HG03565 (cell line): Measurements from ENCODE around the gene KIF5A.

Source experiments
- ATAC-seq: cut with Tn5 transposase; IDR thresholded peaks from one replicate; pipeline ENCODE4 v1.9.1; 2021; ENCODE audit warnings: mild to moderate bottlenecking, moderate library complexity; ENCODE audit not compliant: unreplicated experiment

The KIF5A gene

DNA sequence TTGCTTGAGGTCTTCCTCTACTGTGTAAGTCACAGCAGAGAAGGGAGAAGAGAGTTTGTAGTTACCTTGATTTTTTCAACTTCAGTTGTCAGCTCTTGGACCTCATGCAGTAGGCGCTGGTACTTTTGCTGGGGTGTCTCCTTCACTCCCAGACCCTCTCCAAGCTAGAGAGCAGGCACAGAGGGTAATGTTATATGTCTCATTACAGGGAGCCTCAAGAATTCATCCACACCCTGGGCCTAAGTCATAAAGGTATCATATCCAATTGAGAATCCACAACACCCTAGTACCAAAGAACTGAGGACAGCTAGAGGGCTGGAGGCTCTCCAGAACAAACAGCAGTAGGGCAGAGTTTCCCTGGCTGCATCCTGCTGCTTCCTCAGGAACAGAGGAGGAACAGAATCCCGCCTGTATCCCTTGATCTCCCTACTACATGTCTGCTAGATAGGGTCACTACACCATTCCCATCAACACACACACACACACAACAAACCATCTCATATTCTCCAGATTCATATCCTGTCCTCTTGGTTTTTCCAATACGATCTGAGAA is 14.8 kb upstream of the KIF5A start:
- no peak for ATAC-seq

DNA sequence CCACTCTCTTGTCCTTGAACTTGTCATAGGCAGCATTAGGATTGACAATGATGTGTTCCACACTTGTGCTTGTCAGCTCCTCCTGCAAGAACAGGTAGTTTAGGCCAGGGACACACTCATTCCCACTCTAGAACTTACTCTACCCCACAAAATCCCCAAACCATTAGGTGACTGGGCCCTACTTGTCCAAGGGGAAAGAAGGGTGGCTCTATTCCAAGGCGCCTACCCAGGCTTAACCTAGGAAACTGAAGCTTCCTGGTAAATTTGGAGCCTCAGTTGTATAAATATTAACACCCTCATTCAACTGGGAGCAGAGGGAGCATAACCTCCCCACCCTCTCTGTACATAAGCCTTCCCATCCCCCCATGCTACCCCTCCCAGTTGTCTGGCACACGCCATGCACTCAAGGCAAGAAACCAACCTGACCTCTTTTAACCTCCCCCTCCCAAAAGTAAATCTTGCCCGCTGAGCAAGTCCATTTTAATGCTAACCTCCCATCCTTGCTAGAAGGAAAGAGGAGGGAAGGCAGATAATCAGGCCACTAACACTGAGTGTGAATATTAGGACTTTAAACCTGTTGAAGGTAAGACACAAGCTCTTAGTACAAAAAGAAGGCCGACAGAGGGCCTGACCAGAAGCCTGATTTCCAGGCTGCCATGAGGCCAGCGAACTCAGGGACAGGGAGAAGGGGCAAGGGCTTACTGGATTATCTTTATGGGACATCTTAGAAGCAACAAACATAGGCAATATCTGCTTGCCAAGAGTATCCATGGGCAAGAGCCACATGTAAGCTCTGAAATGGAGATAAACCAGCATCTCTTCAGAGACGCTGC is 13.9 kb upstream of the KIF5A start:
- ATAC-seq = no peak

DNA sequence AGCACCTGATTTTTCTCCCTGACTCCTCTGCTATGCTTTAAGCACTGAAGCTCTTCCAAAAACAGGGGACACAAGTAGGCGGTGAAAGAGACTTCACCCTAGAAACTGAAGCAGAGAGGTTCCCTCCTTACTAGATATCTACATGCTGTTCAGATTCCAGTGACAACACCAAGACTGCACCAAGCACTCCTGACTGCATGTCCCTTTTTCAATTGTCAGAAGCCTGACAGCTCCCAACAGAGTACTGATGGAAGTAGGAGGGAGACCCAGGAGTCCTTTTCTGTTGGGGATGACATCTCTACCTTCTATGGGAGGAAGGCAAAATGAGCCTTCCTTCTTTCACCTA is 13.3 kb upstream of the KIF5A start:
- ATAC-seq = no peak

DNA sequence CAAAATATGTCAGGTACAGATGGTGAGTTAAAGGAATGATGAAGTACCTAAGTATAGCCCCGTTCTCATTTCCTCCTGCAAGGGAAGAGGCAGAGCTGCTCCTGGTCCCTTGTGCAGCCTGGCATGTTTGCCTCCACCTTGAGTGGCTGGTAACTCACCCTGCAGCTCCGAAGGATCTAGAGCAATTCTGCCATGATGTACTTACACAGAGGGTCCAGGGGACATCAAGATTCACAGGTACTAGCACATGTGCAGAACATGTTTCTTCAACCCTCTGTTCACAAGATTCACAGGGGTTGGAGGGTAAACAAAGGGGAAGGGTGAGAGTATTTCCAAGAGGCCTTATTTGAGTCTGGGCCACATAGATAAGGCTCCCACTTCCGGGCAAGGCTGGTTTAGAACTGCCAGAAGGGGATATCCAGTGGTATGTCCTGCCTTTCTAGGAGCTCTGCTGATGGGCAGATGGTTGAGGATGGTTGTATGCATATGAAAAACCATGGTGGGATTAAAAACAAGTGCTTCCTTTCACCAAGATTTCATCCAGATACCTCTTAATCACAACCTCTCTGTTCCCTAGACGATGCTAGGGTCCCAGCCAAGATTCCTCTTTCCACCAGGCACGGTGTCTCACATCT is 10.6 kb upstream of the KIF5A start:
- no peak for ATAC-seq

DNA sequence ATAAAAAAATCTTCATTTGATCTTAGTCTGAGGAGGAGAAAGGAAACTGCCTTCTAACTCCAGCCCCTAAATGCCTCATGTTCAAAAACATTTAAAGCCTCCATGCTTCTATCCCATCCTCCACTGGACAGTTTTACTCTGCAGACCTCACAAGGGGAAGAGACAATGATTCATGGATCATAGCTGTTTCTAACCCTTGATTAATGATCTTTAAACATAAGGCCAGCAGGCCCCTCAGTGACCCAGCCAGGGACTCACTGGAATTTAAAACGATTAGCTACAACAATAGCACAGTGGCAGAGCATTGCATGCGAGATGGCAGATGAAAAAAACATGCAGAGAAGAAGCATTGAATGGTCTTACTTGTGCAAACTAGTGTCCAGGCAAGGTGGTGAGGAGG is 8.8 kb upstream of the KIF5A start:
- no peak for ATAC-seq

DNA sequence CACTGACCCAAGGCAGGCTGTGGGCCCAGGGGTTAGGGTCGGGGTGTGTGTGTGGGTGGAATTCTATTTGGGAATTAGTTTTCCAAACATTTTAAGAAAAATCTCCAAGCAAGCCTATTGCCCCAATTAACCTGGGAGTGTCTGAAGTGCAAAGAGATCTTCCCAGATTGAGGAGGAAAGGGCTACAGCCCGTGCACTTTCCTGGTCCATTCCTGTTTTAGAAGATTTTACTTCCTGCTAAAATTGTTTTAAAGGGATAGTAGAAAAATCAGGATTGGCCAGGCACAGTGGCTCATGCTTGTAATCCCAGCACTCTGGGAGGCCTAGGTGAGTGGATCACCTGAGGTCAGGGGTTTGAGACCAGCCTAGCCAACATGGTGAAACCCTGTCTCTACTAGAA is 8.1 kb upstream of the KIF5A start:
- no peak for ATAC-seq

DNA sequence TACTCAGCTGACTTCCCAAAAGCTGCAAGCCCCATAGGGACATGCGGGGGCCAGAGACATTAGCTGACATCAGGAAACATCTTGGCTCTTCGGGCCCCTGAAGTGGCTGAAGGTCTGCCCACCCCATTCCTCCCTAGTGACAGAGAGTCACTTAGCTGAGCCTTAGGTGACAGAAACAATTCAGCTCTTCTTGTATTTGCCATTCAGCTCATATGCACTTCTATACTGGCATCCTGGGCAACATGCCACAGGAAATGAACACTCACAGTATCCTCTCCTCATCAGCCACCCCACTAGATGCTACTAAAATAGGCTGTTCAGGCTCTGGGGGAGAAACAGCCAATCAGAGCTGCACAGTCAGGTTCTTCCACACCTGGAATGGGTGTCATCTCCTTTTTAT is 6.3 kb upstream of the KIF5A start:
- ATAC-seq = no peak

DNA sequence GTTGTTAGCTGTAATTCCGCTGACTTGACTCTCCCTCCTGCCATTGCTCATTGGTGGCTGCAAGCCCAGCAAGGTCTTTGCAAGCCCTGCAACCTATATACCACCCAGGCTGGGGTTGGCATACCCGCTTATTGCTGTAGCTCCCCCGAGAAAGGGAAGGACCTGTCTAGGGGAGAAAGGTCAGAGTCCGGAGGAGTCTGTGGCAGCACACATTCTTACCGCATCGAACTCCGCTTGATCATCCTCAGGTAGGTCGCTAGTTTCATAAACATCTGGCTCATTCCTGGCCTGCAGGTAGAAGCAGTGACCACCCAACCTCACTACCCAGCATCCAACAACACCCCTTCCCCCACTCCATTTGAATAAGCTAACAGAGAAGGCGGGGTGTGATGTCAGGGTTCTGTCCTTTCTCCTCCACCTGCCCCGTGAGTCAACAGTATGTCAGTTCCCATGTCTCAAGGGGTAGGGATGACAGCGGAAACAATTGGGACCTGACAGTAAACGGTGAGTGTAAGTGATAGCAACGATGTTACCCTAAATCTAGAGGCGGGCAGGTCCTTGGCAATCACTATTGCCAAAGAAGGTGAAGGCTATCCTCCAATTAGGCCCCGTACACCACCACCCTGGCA is 3.9 kb upstream of the KIF5A start:
- ATAC-seq = no peak

DNA sequence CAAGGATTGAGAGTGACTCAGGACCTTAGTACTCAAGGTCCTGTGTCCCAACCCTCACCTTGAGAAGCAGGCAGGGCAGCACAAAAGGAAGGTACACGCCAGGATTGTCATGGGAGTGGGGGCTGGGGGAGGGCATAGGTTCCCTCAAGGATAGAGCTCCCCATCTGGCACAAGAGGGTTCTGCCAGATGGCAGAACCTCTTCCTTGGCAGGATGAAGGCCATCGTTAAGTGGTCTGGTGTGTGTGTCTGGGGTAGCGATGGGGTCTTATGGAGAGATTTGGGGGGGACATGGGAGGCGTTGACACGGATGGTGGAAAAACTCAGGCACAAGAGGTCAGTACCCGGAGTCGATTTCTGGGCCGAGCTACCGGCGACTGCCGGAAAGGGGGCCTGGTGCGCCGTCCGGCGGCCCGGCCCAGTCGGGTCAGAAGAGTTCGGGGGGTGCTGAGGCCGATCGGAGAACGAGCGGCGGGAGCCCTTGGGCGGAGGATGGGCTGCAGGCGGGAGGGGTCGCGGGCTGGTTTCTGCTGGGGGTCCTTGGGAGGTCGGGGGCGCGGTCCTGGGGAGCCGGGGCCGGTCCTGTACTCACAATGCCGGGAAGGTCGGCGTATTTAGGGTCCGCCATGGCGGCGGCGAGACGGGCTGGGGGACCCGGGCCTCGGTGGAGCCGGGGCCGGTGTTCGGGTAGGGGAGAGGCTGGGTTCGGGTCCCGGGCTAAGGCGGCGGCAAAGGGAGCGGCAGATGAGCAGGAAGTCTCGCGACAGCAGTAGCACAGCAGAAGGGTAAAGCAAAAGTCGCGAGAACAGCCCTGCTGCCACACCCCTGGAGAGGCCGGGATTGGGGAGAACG is 3.2 kb upstream of the KIF5A start, which contains the start of gene DCTN2:
Gene DCTN2 (minus strand): TSS at position 755 of the 850 bp plus-strand sequence. CDS start 129 bp downstream, at position 626.
- ATAC-seq = peak; percentile 97

DNA sequence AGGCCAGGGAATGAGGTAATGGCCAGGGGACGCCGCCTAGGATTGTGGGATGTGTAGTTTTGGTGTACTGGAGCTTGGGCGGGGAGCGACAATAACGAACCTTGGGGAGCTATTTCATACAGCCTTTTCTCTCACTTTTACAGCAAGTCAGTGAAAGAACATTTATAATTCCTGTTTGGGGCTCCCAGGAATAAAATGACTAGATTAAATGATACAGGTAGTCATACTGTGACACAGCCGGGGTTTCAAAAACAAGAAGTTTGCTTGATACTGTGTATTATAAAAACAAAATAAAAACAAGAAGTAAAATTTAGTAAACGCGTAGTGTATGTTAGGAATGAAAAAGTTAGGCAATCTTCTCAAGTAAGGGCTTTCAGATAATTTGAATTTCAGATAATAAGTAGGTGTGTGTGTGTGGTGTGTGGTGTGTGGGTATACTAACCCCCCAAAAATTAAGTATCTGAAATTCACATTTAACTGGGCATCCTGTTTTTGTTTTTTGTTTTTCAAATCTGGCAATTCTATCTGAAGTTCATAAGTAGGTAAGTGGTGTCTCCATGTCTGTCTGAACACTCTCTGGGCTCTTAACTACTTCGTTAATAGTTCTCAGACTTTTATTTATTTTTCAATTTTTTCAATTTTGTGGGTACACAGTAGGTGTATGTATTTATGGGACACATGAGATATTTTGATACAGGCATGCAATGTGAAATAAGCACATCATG is 2.4 kb upstream of the KIF5A start:
- ATAC-seq = no peak

DNA sequence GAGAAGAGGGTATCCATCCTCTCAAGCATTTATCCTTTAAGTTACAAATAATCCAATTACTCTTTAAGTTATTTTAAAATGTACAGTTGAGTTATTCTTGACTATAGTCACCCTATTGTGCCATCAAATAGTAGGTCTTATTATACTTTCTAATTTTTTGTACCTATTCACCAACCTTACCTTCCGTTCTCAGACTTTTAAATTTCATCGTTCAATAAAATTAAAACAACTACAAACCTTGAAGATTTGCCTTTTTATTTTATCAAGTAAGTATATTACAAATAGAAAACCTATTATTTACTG is 1.9 kb upstream of the KIF5A start:
- no peak for ATAC-seq

DNA sequence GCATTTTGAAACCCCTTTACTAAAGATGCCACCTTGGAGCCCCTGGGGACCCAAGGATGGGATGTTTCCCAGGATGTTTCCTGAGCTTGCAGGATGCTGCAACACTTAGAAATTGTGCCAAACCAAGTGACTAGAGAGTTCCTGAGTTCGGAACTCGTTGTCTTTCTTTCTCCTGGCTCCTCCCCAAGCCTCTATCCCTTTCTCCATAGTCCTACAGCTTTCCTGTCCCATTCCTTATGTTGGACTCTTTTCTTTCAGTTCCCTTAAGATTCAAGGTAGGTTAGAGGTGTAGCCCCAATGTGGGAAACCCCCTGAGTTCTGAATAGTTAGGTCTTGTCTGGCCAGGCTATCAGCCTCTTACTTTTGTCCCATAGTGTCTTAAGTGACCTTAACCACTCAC is 1.4 kb upstream of the KIF5A start:
- no peak for ATAC-seq

DNA sequence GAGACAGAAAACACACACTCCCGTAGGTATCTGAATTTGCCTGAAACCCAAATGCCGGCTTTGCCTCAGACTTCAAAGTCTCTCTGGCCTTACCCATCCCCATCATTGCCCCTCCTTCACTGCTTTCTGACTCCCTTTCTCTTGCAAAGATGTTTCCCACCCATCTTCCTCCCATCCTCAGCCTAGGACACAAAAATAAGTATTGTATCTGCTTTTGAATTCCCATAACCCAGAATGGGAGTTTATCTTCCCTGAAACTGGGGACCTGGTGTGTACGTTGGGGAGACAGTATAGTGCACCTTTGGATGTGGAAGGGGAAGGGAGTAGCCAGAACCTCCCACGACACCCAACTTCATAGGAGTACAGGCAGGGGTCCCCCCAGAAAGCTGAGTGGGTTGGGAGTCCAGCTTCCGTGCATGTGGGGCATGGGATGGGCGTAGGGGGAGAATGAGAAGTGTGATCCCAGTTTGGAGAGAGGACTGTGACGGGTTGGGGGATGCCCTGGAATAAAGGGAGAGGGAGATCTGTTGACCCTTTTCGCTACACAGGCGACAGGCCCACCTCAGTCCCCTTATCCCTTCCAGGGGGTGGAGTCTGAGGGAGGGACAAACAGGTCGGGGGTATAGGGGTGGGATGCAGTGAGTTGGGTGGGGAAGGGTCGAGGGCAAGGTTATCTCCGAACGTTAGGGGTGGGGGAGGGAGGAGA is 488 bp upstream of the KIF5A start:
- ATAC-seq = no peak

DNA sequence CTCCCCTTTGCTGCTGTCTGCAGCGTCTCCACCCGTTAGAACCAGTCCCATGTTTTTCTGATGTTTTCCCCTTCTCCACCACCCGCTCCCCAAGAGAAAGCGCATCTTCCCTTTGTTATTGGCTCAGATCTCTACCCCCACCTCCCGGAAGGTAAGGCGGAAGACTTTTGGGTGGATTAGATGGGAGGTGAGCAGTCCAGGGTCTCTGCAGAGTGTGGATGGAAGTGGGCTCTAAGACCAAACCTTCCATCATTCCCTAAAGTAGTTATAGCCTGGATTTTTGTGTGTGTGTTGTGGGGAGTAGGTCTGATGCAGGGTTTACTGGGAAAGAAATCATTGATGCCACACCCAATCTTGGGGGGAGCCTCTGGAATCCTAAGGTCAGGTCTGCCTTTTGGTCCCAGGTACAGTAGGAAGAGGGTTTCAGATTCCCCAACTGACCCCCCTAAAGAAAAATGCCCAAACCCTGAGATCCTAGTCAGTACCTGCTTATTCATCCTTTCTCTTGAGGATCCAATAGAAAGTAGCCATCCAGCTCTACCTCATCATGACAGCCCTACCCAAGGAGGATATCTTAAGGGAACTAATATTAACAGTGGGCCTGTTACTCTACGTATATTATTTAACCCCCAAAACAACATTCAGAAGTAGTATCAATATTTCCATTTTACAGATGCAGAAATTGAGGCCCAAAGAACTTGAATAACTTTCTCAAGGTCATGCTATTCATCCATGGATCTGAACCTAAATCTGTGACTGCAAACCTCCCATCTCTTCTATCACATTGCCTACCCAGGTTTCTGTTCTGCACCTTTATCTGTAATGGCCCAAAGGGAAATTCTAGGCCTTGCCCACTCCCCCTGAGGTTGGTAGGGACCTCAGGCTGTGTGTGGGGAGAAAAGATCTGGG is 1.1 kb downstream of the KIF5A start:
- ATAC-seq = no peak

DNA sequence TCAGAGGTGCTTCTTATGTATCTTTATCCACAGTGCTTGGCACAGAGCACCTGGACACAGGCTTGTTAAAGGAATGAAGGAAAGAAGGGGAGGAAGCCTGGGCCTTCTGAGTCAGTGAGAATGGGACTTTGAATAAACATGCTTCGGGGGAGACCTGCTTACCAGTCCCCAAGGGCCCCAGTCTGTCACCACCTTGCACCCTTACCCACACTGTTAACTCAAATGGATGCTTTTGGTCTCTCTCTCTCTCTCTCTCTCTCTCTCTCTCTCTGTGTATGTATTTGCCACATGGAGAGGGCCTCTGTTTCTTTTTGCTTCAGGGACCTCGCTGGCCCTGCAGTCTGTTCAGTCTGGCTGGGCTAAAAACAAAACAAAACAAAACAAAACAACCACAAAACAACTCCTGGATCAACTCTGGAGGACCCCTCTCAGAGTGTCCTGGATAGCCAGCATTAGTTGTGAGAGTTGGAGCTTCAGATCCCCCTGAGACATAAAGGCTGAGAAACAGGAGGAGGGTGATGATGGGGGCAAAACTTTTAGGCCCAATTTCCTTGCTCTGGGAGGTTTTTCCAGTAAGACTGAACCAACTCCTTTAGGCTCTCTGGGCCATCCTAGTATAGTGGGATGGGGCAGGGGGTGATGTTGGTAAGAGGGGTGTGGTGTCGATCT is 1.9 kb downstream of the KIF5A start:
- no peak for ATAC-seq

DNA sequence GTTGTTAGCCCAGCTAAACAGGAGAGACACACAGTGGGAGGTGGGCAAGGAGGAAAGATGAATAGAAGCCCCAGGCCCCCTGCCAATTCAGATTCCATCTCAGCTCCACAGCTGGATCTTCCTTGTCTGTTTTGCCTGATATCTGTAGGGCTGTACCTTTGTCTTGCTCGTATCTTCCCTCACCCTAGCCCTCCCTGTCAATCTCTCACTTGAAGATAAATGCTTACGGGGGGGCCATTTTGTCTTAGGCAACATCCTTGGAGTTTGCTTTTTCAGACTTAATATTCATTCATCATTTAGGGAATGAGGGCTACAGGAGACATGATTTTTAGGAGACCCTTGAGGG is 2.4 kb downstream of the KIF5A start:
- no peak for ATAC-seq

DNA sequence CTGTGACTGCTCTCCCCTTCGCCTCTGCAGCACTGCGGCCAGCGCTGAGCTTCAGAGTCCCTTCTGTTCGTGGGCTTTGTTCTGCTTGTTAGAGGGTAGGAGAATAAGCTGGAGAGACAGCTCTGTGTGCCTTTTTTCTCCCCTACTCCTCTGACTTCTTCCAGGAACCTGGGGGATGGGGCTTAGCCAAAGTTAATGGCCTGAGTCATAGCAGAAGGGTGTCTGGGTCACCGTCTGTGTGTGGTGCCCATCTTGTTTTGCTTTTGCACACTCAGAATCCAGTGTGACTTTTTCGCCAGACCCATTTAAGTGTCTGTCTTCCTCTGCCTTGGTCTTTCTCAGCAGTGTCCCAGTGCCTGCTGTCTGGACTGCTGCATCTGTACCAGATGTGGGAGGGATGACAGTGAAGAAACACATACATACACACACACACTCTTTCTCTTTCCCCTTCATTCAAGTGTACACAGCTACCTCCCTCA is 3.0 kb downstream of the KIF5A start:
- no peak for ATAC-seq
